CD4-positive, CD25-positive, alpha-beta regulatory T cell (primary cell): Measurements from ENCODE around the gene RAPGEF5. TPM values are rescaled to one million over a fixed set of nuclear protein-coding genes. Genes with fewer than 3 reads are reported as not detected.
"Not testable (repeated sequence)": the region's sequence is repeated elsewhere in the genome, so short reads cannot be mapped to it uniquely, and the experiment has no call there.

ENCODE experiments used
- ATAC-seq, 2 donors: fragments of 150-1000 bp; cut with Tn5 transposase; one replicate each; pipeline ENCODE4 v1.10.0; 2021; ENCODE audit warnings: low read depth in 2 of 2, moderate number of reproducible peaks in 2 of 2, moderate library complexity in 1 of 2
- DNase-seq, 3 donors: peaks; one replicate each; pipeline versions ENCODE4 v3.0.0 to v3.0.0-alpha.2; 2012 to 2022; ENCODE audit warnings: mixed read lengths in 1 of 3
- H3K27ac ChIP-seq: one replicate; pipeline ENCODE4 v1.7.0; 2013; ENCODE audit warnings: mild to moderate bottlenecking, low read length; ENCODE audit not compliant: insufficient read depth, poor library complexity, severe bottlenecking
- H3K27me3 ChIP-seq: one replicate; pipeline ENCODE4 v1.7.0; 2013; ENCODE audit warnings: low read length; ENCODE audit not compliant: control insufficient read depth, insufficient read depth
- H3K36me3 ChIP-seq: one replicate; pipeline ENCODE4 v1.7.0; 2013; ENCODE audit warnings: mild to moderate bottlenecking, low read length, moderate library complexity; ENCODE audit not compliant: control insufficient read depth, insufficient read depth
- H3K4me1 ChIP-seq: 2 replicates; pipeline ENCODE4 v1.7.0; 2013; ENCODE audit warnings: mild to moderate bottlenecking, low read length; ENCODE audit not compliant: insufficient read depth, control insufficient read depth, poor library complexity, severe bottlenecking
- H3K4me3 ChIP-seq: one replicate; pipeline ENCODE4 v1.7.0; 2013; ENCODE audit warnings: low read depth, mild to moderate bottlenecking, low read length, moderate library complexity
- H3K9me3 ChIP-seq, 2 experiments: 1 replicate in 1 of 2; 2 replicates in 1 of 2; pipeline ENCODE4 v1.7.0; 2013; ENCODE audit warnings: low read length in 2 of 2, mild to moderate bottlenecking in 1 of 2, moderate library complexity in 1 of 2; ENCODE audit not compliant: control insufficient read depth in 2 of 2
- H3K27ac Mint-ChIP-seq, 3 donors: one replicate each; pipeline ENCODE4 v1.8.0; 2020 to 2022; ENCODE audit warnings: mild to moderate bottlenecking in 3 of 3, mixed read lengths in 3 of 3, moderate library complexity in 2 of 3
- H3K27me3 Mint-ChIP-seq: one replicate; pipeline ENCODE4 v1.8.0; 2022; ENCODE audit warnings: mild to moderate bottlenecking, mixed read lengths
- H3K36me3 Mint-ChIP-seq: one replicate; pipeline ENCODE4 v1.8.0; 2020; ENCODE audit warnings: mixed read lengths
- H3K4me1 Mint-ChIP-seq, 4 donors: one replicate each; pipeline ENCODE4 v1.8.0; 2020 to 2022; ENCODE audit warnings: mixed read lengths in 4 of 4, mild to moderate bottlenecking in 1 of 4
- H3K4me3 Mint-ChIP-seq, 4 donors: one replicate each; pipeline ENCODE4 v1.8.0; 2020 to 2022; ENCODE audit warnings: mild to moderate bottlenecking in 4 of 4, mixed read lengths in 4 of 4, moderate library complexity in 3 of 4
- H3K9me3 Mint-ChIP-seq, 7 donors: one replicate each; pipeline ENCODE4 v1.8.0; 2020 to 2022; ENCODE audit warnings: mixed read lengths in 7 of 7, mild to moderate bottlenecking in 3 of 7, moderate library complexity in 2 of 7
- polyA plus RNA-seq, 4 donors: library from polyadenylated mRNA; unstranded; fragments of 300-500 nt; fragmentation: Illumina TruSeq; gene quantifications; one replicate each; pipeline ENCODE4 v1.2.3, GENCODE V29; 2021
- total RNA-seq: library from RNA; stranded (reverse); gene quantifications from one replicate; pipeline ENCODE4 v1.2.3, GENCODE V29; 2022

RAPGEF5 gene
- total and polyA plus RNA-seq, 5 donors from 2014 or later, result not detected

- no peak overlapping the region for H3K27ac ChIP-seq
- H3K27me3 ChIP-seq, result no peaks in the 10 kb centered on the region
- no peak overlapping the region for H3K27ac Mint-ChIP-seq
- no peak overlapping the region for H3K4me3 ChIP-seq
- peaks cover 9% of the 10 kb centered on the region for H3K27me3 Mint-ChIP-seq
- H3K4me1 ChIP-seq, result no peaks in the 10 kb centered on the region
- no peaks in the 10 kb centered on the region for H3K36me3 ChIP-seq
- no peaks in the 10 kb centered on the region for H3K36me3 Mint-ChIP-seq
- H3K9me3 ChIP-seq, result no peaks in the 10 kb centered on the region
- H3K4me1 Mint-ChIP-seq, result peaks cover 0 to 5% (median 4%) of the 10 kb centered on the region in 4 donors
- no peaks in the 10 kb centered on the region for H3K9me3 Mint-ChIP-seq
- no peak overlapping the region for H3K4me3 Mint-ChIP-seq
- ATAC-seq (no peak), DNase-seq (no peak)
These were observed 248.7 kb downstream of the RAPGEF5 start for GRCh38 chr7:22108151-22108845.

DNA sequence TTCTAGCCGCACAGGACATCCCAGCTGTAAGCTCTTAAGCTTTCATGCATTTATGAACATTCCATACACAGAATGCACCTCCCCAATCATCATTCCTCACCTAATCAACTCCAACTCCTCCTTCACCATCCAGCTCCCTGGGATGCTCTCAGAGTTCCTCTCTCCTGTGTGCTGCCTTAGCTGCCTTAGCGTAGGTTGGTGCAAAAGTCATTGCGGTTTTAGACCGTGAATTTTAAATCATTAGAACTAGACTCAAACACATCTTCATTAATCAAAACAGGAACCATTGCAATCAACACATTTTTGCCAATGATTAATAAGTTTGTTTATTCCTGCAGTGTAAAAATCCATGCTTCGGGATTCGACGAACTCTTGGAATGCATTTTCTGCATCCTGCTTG is 251.4 kb downstream of the RAPGEF5 start:
- Mint-ChIP-seq H3K4me1 (peaks cover 0 to 6% (median 5%) of the 10 kb centered on the region in 4 donors), H3K27ac (no peak overlapping the region), H3K4me3 (no peak overlapping the region), H3K9me3 (peaks cover 0 to 1% (median 0%) of the 10 kb centered on the region in 7 donors), H3K36me3 (no peaks in the 10 kb centered on the region), H3K27me3 (peaks cover 7% of the 10 kb centered on the region)
- H3K27me3 ChIP-seq, result no peaks in the 10 kb centered on the region
- ATAC-seq (no peak), DNase-seq (no peak)
- no peak overlapping the region for H3K4me3 ChIP-seq
- no peak overlapping the region for H3K27ac ChIP-seq
- no peaks in the 10 kb centered on the region for H3K4me1 ChIP-seq
- no peaks in the 10 kb centered on the region for H3K36me3 ChIP-seq
- no peaks in the 10 kb centered on the region for H3K9me3 ChIP-seq

DNA sequence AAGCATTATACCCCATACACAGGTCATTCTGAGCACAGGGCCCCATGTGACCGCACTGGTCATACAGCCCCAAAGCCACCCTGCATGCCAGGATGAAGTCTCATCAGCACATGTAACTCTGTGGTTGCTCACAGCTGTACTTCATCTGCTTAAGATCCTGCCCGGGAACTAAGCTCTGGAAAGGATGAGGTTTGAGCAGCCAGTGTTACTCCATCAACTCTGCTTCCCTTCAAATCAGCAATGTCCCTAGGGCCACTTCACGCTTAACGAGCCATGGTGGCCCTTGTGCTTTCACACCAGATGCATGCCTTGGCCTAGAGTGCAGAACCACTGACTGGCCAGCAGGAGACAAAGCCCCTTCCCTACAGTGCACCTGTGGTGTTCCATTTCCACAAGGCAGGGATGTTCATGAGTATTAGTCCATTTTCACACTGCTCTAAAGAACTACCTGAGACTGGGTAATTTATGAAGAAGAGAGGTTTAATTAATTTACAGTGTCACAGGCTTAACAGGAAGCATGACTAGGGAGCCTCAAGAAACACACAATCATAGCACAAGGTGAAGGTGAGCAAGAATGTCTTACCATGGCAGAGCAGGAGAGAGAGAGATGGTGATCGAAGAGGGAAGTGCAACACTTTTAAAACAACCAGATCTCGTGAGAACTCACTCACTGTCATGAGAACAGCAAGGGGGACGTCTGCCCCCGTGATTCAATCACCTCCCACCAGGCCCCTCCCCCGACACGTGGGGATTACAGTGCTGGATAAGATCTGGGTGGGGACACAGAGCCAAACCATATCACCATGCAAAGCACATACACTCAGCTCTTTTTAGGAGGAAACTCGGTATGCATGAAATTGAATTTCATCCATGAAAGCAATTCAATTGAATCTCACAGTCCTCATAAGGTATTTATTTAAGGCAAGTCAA is 262.3 kb downstream of the RAPGEF5 start:
- Mint-ChIP-seq H3K27ac (no peak overlapping the region), H3K4me1 (no peaks in the 10 kb centered on the region), H3K4me3 (no peak overlapping the region), H3K9me3 (peaks cover 0 to 2% (median 0%) of the 10 kb centered on the region in 7 donors), H3K36me3 (no peaks in the 10 kb centered on the region), H3K27me3 (no peaks in the 10 kb centered on the region)
- H3K4me3 ChIP-seq, result no peak overlapping the region
- H3K27ac ChIP-seq, result no peak overlapping the region
- DNase-seq, result no peak
- H3K9me3 ChIP-seq, result no peaks in the 10 kb centered on the region
- no peaks in the 10 kb centered on the region for H3K4me1 ChIP-seq
- H3K36me3 ChIP-seq, result no peaks in the 10 kb centered on the region
- ATAC-seq, result no peak
- H3K27me3 ChIP-seq, result no peaks in the 10 kb centered on the region

GRCh38 chr7:22093936-22094335 is 263.0 kb downstream of the RAPGEF5 start:
- H3K27me3 Mint-ChIP-seq, result no peaks in the 10 kb centered on the region

GRCh38 chr7:22093001-22093400 is 264.0 kb downstream of the RAPGEF5 start:
- Histone ChIP-seq H3K4me3 (no peak overlapping the region), H3K27me3 (peaks cover 2% of the 10 kb centered on the region)
- H3K9me3 Mint-ChIP-seq, result peaks cover 0 to 2% (median 0%) of the 10 kb centered on the region in 7 donors

More at GRCh38 chr7:22093936-22094335, 263.0 kb downstream of the RAPGEF5 start:
- H3K27me3 ChIP-seq, result no peaks in the 10 kb centered on the region
- H3K27ac Mint-ChIP-seq, result no peak overlapping the region
- ATAC-seq (no peak), DNase-seq (no peak)
- no peaks in the 10 kb centered on the region for H3K36me3 ChIP-seq
- no peaks in the 10 kb centered on the region for H3K4me1 ChIP-seq
- H3K36me3 Mint-ChIP-seq, result no peaks in the 10 kb centered on the region
- H3K27ac ChIP-seq, result no peak overlapping the region
- H3K9me3 ChIP-seq, result no peaks in the 10 kb centered on the region
- no peak overlapping the region for H3K4me3 Mint-ChIP-seq
- peaks cover 0 to 2% (median 0%) of the 10 kb centered on the region in 7 donors for H3K9me3 Mint-ChIP-seq
- no peaks in the 10 kb centered on the region for H3K4me1 Mint-ChIP-seq
- H3K4me3 ChIP-seq, result no peak overlapping the region

GRCh38 chr7:22090958-22091525 is 265.9 kb downstream of the RAPGEF5 start:
- not testable (repeated sequence) for H3K36me3 Mint-ChIP-seq

More at GRCh38 chr7:22093001-22093400, 264.0 kb downstream of the RAPGEF5 start:
- Mint-ChIP-seq H3K36me3 (no peaks in the 10 kb centered on the region), H3K4me3 (no peak overlapping the region), H3K27me3 (no peaks in the 10 kb centered on the region), H3K27ac (no peak overlapping the region), H3K4me1 (no peaks in the 10 kb centered on the region)
- no peak overlapping the region for H3K27ac ChIP-seq
- H3K36me3 ChIP-seq, result no peaks in the 10 kb centered on the region
- no peak for DNase-seq
- no peaks in the 10 kb centered on the region for H3K9me3 ChIP-seq
- H3K4me1 ChIP-seq, result no peaks in the 10 kb centered on the region
- no peak for ATAC-seq

DNA sequence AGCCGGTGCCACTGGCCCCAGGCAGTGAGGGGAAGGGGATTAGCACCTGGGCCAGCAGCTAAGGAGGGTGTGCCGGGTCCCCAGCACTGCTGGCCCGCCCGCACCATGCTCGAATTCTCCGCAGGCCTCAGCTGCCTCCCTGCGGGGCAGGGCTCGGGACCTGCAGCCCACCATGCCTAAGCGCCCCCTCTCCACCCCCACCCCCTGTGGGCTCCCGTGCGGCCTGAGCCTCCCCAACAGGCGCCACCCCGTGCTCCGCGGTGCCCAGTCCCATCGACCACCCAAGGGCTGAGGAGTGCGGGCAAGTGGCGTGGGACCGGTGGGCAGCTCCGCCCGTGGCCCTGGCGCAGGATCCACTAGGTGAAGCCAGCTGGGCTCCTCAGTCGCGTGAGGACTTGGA is 266.4 kb downstream of the RAPGEF5 start:
- ATAC-seq (no peak), DNase-seq (no peak)

More at GRCh38 chr7:22090958-22091525, 265.9 kb downstream of the RAPGEF5 start:
- not testable (repeated sequence) for H3K27ac Mint-ChIP-seq, H3K9me3 Mint-ChIP-seq, H3K36me3 ChIP-seq, H3K4me1 Mint-ChIP-seq, DNase-seq, H3K27me3 ChIP-seq, H3K27me3 Mint-ChIP-seq, H3K9me3 ChIP-seq, H3K4me3 Mint-ChIP-seq, H3K27ac ChIP-seq, H3K4me3 ChIP-seq, ATAC-seq, H3K4me1 ChIP-seq

More for the DNA sequence above, 266.4 kb downstream of the RAPGEF5 start:
- Mint-ChIP-seq H3K27me3 (no peaks in the 10 kb centered on the region), H3K27ac (no peak overlapping the region), H3K4me1 (no peaks in the 10 kb centered on the region), H3K36me3 (no peaks in the 10 kb centered on the region), H3K4me3 (no peak overlapping the region), H3K9me3 (peaks cover 0 to 2% (median 0%) of the 10 kb centered on the region in 7 donors)
- Histone ChIP-seq H3K4me1 (no peaks in the 10 kb centered on the region), H3K9me3 (no peaks in the 10 kb centered on the region), H3K27ac (no peak overlapping the region), H3K36me3 (no peaks in the 10 kb centered on the region), H3K27me3 (peaks cover 2% of the 10 kb centered on the region), H3K4me3 (no peak overlapping the region)
